ENCODE results near the gene MOGAT1.

DNA sequence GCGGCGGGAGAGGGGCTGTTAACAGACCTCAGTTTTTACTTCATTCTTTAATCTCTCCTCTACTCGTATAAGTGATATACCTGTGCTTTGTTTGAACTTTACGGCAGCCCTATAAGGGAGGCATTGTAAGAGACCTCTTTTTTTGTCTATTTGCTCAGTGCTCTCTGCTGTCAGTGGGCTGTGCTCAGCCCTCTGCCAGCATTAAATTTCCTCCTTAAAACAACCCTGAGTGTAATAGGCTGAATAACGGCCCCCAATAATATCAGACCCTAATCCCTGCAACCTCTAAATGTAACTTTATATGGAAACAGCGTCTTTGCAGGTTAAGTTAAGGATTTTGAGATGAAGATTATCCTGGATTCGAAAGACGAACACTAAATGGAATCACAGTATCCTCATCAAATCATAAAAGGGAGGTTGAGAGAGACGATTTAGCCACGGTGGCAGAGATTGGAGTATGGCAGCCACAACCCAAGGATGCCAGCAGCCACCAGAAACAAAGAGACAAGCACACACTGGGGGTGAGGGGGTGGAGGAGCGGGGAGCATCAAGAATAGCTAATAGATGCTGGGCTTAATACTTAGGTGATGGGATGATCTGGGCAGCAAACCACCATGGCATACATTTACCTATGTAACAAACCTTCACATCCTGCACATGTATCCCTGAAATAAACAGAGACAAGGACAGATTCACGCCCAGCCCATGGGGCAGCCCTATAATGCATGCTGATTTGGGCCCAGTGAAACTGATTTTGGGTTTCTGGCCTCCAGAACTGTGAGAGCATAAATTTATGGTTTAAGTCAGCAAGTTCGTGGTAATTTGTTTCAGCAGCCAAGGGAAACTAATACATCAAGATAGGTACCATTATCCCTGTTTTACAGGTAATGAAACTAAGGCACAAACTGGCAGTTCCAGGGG is 14.7 kb upstream of the MOGAT1 start:
- TF ChIP-seq HOXB6 (CRISPR knock-in tag; IDR thresholded peaks at IDR 0.05; ENCODE audit: borderline replicate concordance) (no peak), GTF2E2 (tag; IDR thresholded peaks at IDR 0.05) (no peak), POLR3A (IDR thresholded peaks at IDR 0.05; ENCODE audit: borderline replicate concordance, extremely low read depth, insufficient read depth, insufficient read length) (no peak), KLF1 (tag; IDR thresholded peaks at IDR 0.05) (no peak), JUND (IDR thresholded peaks at IDR 0.05; ENCODE audit: borderline replicate concordance, low read depth, low read length) (no peak), JUND (tag; IDR thresholded peaks at IDR 0.05; ENCODE audit: borderline replicate concordance, low read depth, low read length) (no peak), GTF2F1 (IDR thresholded peaks at IDR 0.05; ENCODE audit: low read depth, low read length) (no peak), ZFP36 (IDR thresholded peaks at IDR 0.05; ENCODE audit: low read depth, low read length, partially characterized antibody) (no peak)
- TF ChIP-seq, protein P1, sequence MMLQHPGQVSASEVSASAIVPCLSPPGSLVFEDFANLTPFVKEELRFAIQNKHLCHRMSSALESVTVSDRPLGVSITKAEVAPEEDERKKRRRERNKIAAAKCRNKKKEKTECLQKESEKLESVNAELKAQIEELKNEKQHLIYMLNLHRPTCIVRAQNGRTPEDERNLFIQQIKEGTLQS (IDR thresholded peaks at IDR 0.05), result no peak
- TF ChIP-seq, protein P1 (CRISPR knock-in tag; conservative IDR thresholded peaks at IDR 0.05), result no peak
- TF ChIP-seq, protein P2, sequence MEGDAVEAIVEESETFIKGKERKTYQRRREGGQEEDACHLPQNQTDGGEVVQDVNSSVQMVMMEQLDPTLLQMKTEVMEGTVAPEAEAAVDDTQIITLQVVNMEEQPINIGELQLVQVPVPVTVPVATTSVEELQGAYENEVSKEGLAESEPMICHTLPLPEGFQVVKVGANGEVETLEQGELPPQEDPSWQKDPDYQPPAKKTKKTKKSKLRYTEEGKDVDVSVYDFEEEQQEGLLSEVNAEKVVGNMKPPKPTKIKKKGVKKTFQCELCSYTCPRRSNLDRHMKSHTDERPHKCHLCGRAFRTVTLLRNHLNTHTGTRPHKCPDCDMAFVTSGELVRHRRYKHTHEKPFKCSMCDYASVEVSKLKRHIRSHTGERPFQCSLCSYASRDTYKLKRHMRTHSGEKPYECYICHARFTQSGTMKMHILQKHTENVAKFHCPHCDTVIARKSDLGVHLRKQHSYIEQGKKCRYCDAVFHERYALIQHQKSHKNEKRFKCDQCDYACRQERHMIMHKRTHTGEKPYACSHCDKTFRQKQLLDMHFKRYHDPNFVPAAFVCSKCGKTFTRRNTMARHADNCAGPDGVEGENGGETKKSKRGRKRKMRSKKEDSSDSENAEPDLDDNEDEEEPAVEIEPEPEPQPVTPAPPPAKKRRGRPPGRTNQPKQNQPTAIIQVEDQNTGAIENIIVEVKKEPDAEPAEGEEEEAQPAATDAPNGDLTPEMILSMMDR (IDR thresholded peaks at IDR 0.05 in 2 of 3, conservative IDR thresholded peaks at IDR 0.05 in 1 of 3; ENCODE audit: insufficient read depth in 2 of 3, low read depth in 1 of 3, low read length in 3 of 3), result no peak
- TF ChIP-seq, protein P3, sequence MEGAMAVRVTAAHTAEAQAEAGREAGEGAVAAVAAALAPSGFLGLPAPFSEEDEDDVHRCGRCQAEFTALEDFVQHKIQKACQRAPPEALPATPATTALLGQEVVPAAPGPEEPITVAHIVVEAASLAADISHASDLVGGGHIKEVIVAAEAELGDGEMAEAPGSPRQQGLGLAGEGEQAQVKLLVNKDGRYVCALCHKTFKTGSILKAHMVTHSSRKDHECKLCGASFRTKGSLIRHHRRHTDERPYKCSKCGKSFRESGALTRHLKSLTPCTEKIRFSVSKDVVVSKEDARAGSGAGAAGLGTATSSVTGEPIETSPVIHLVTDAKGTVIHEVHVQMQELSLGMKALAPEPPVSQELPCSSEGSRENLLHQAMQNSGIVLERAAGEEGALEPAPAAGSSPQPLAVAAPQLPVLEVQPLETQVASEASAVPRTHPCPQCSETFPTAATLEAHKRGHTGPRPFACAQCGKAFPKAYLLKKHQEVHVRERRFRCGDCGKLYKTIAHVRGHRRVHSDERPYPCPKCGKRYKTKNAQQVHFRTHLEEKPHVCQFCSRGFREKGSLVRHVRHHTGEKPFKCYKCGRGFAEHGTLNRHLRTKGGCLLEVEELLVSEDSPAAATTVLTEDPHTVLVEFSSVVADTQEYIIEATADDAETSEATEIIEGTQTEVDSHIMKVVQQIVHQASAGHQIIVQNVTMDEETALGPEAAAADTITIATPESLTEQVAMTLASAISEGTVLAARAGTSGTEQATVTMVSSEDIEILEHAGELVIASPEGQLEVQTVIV (CRISPR knock-in tag; IDR thresholded peaks at IDR 0.05; ENCODE audit: borderline replicate concordance), result no peak
